H4 (cell line): Measurements from ENCODE around the gene ERGIC1. TPM values are rescaled to one million over a fixed set of nuclear protein-coding genes. Genes with fewer than 3 reads are reported as not detected.
"Not testable (repeated sequence)": the region's sequence is repeated elsewhere in the genome, so short reads cannot be mapped to it uniquely, and the experiment has no call there.

ENCODE experiments used
- DNase-seq: peaks from one replicate; pipeline ENCODE4 v3.0.0-alpha.2; 2015; ENCODE audit warnings: low spot score
- total RNA-seq: library from RNA; depleted of rRNA; stranded (reverse); fragments of >200 nt; shearing (Covaris generic); gene quantifications from 2 replicates; pipeline ENCODE4 v1.2.3, GENCODE V29; 2014

Gene ERGIC1
- total RNA-seq, 1 experiment from 2014 or later: 86.2 TPM

- DNase-seq: no peak
Measured at GRCh38 chr5:172846677-172847076, 12.6 kb downstream of the ERGIC1 start.

- not testable (repeated sequence) for DNase-seq
Measured at GRCh38 chr5:172847584-172847983, 13.5 kb downstream of the ERGIC1 start.

GRCh38 chr5:172848419-172848818, 14.4 kb downstream of the ERGIC1 start:
- DNase-seq: no peak

GRCh38 chr5:172849606-172850453, 15.8 kb downstream of the ERGIC1 start:
- DNase-seq: no peak

DNA sequence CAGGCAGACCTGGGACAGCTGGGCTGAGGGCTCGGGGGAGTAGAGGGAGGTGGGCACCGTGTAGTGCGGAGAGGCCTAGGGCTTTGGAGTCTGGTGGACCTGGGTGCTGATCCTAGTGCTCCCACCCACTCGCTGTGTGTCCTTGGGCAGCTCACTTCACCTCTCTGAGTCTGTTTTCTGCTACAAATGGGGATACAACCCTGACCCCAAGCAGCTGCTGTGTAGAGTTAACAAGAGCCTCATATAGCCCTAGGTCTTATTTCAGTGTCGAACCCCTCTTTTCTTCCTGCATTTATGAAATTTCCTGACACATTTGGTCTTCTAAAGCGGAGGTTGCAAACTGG, 16.4 kb downstream of the ERGIC1 start:
- DNase-seq: no peak

DNA sequence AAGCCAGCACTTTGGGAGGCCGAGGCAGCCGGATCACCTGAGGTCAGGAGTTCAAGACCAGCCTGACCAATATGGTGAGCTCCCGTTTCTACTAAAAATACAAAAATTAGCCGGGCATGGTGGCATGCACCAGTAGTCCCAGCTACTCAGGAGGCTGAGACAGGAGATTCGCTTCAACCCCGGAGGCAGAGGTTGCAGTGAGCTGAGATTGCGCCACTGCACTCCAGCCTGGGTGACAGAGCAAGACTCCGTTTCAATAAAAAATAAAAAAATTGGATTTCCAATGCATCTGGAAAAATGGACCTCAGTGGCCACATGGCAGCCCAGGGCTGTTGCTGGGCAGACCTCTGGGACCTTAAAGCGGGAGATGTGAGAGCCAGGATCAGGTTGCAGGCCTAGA, 17.2 kb downstream of the ERGIC1 start:
- DNase-seq: not testable (repeated sequence)

GRCh38 chr5:172852490-172853354, 18.7 kb downstream of the ERGIC1 start:
- no peak for DNase-seq

- no peak for DNase-seq
Measured at GRCh38 chr5:172853355-172853975, 19.4 kb downstream of the ERGIC1 start.

DNA sequence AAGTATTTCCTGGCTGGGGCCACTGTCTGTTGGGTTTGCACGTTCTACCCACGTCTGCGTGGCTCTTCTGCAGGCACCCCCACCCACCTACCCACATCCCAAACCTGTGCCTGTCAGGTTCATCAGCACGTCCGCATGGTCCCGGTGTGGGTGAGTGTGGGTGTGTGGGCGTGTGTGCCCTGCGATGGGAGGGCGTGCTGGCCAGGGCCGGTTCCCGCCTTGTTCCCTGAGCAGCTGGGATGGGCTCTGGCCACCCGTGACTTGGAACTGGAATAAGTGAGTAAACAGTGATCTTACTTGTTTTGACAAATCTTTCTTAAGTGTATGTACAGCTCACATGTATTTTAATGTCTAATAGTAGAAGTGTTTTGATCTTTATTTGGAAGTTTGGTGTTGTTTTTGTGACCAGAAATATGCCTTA, 20.4 kb downstream of the ERGIC1 start:
- no peak for DNase-seq

- no peak for DNase-seq
Measured at GRCh38 chr5:172854971-172855370, 20.9 kb downstream of the ERGIC1 start.

- no peak for DNase-seq
Measured at GRCh38 chr5:172855597-172856292, 21.7 kb downstream of the ERGIC1 start.

- DNase-seq: no peak
Measured at GRCh38 chr5:172856336-172856735, 22.3 kb downstream of the ERGIC1 start.

- DNase-seq: no peak
Measured at GRCh38 chr5:172857982-172858381, 23.9 kb downstream of the ERGIC1 start.

GRCh38 chr5:172858511-172858989, 24.5 kb downstream of the ERGIC1 start:
- DNase-seq: no peak

- no peak for DNase-seq
Measured at GRCh38 chr5:172858990-172859811, 25.1 kb downstream of the ERGIC1 start.

DNA sequence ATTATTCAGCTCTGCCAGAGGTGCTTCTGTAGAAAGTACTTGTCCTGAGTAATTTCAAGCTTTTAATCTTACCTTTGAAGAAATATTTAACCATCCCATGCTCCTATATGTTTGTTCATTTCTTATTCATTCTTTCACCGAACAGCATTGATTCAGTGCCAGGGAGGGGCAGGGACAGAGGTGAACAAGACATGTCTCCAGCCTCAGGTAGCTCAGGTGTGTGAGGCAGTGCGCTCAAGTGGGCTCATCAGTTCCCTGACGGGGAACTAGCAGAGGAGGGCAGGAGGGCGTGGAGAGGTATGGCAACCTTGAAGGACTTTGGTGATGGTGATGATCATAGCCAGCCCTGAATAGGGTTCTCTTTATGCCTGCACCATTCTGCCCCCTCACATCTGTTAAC, 25.9 kb downstream of the ERGIC1 start:
- DNase-seq: no peak

- no peak for DNase-seq
Measured at GRCh38 chr5:172860520-172861443, 26.7 kb downstream of the ERGIC1 start.

GRCh38 chr5:172861461-172861860, 27.4 kb downstream of the ERGIC1 start:
- DNase-seq: no peak

- no peak for DNase-seq
Measured at GRCh38 chr5:172862165-172862801, 28.2 kb downstream of the ERGIC1 start.
